Endothelial cell of umbilical vein (primary cell): ENCODE results near the gene SLC16A8. TPM values are rescaled to one million over a fixed set of nuclear protein-coding genes. Genes with fewer than 3 reads are reported as not detected.

Experiments
- BruUV-seq: library from RNA; stranded (reverse); fragments of 400-500 nt; replicated peaks from 2 replicates; lab custom pipeline; 2021; lab: Mats Ljungman, UMichigan
- CTCF ChIA-PET: fragments of 300-600, 350-600 bp; sonication (Branson Sonifier 250); formaldehyde crosslinking; loops from one replicate; lab custom pipeline; 2021; ENCODE audit warnings: antibody characterized with exemption, inconsistent platforms; lab: Charles Lee
- POLR2A ChIA-PET: fragments of 300-600, 350-600 bp; sonication (Branson Sonifier 250); formaldehyde crosslinking; loops from one replicate; lab custom pipeline; 2021; ENCODE audit warnings: antibody characterized with exemption, inconsistent platforms; lab: Charles Lee
- DNase-seq: peaks from one replicate; pipeline ENCODE4 v3.0.0-alpha.2; 2011; ENCODE audit warnings: low read depth, low spot score
- FAIRE-seq: peaks from 2 replicates; lab custom pipeline; 2011; peaks lifted over from hg19 to GRCh38; lab: Jason Lieb, UNC
- H2AFZ ChIP-seq: 2 replicates; pipeline ENCODE4 v1.6.0; 2012; ENCODE audit warnings: low read depth, low read length, control low read depth, inconsistent platforms
- H3K27ac ChIP-seq: 2 replicates; pipeline ENCODE4 v1.5.1; 2011; ENCODE audit warnings: low read depth, mild to moderate bottlenecking, control low read depth, low read length, moderate library complexity; ENCODE audit not compliant: insufficient read depth
- H3K27me3 ChIP-seq, 2 experiments: 2 replicates each; pipeline versions ENCODE4 v1.6.0 to v1.6.1; 2011; ENCODE audit warnings: low read length in 2 of 2, mixed read lengths in 1 of 2; ENCODE audit not compliant: control insufficient read depth in 2 of 2, insufficient read depth in 2 of 2
- H3K36me3 ChIP-seq, 2 experiments: 2 replicates in 1 of 2; 3 replicates in 1 of 2; pipeline ENCODE4 v1.5.1; 2011; ENCODE audit warnings: low read length in 2 of 2, mild to moderate bottlenecking in 1 of 2, moderate library complexity in 1 of 2; ENCODE audit not compliant: control insufficient read depth in 2 of 2, insufficient read depth in 2 of 2; ENCODE audit errors: extremely low read depth in 1 of 2
- H3K4me1 ChIP-seq: 3 replicates; pipeline ENCODE4 v1.5.1; 2011; ENCODE audit warnings: mild to moderate bottlenecking, low read length; ENCODE audit not compliant: control insufficient read depth, insufficient read depth; ENCODE audit errors: extremely low read depth
- H3K4me2 ChIP-seq: 2 replicates; pipeline ENCODE4 v1.6.1; 2011; ENCODE audit warnings: low read length, control low read depth, mixed read lengths; ENCODE audit not compliant: insufficient read depth
- H3K4me3 ChIP-seq, 3 experiments: fragments of 200-600 bp in 1 of 3; sonication (generic), shearing (Covaris generic) in 1 of 3; replicated peaks in 1 of 3; 2 replicates each; pipeline ENCODE4 v1.5.1; 2011 to 2016; ENCODE audit warnings: control low read depth in 3 of 3, low read length in 3 of 3, mild to moderate bottlenecking in 2 of 3, inconsistent platforms in 1 of 3, low read depth in 1 of 3, moderate library complexity in 1 of 3; ENCODE audit not compliant: insufficient read depth in 1 of 3
- H3K79me2 ChIP-seq: 2 replicates; pipeline ENCODE4 v1.6.0; 2012; ENCODE audit warnings: low read length, inconsistent platforms; ENCODE audit not compliant: control insufficient read depth, insufficient read depth
- H3K9ac ChIP-seq: replicated peaks from 2 replicates; pipeline ENCODE3; 2011; ENCODE audit warnings: low read length, control low read depth; ENCODE audit not compliant: insufficient read depth; ENCODE audit errors: extremely low read depth
- H3K9me1 ChIP-seq: replicated peaks from 3 replicates; pipeline ENCODE4 v1.6.0; 2011; ENCODE audit warnings: mild to moderate bottlenecking, low read length; ENCODE audit not compliant: control insufficient read depth, insufficient read depth; ENCODE audit errors: extremely low read depth
- H3K9me3 ChIP-seq: replicated peaks from 2 replicates; pipeline ENCODE4 v1.5.1; 2012; ENCODE audit warnings: low read length, inconsistent platforms; ENCODE audit not compliant: control insufficient read depth, insufficient read depth
- H4K20me1 ChIP-seq: replicated peaks from 2 replicates; pipeline ENCODE3; 2011; ENCODE audit warnings: mild to moderate bottlenecking, low read length; ENCODE audit not compliant: control insufficient read depth, insufficient read depth; ENCODE audit errors: extremely low read depth
- CTCF ChIP-seq, 2 donors: IDR thresholded peaks; 1 replicate in 1 of 2; 2 replicates in 1 of 2; pipeline ENCODE4 v1.5.1; 2011; ENCODE audit warnings: low read length in 2 of 2, mild to moderate bottlenecking in 2 of 2, moderate library complexity in 2 of 2, control low read depth in 1 of 2, inconsistent platforms in 1 of 2, low read depth in 1 of 2; ENCODE audit not compliant: insufficient read depth in 1 of 2; ENCODE audit errors: extremely low read depth in 1 of 2
- EZH2 ChIP-seq: IDR thresholded peaks from 2 replicates; pipeline ENCODE4 v1.6.1; 2012; ENCODE audit warnings: borderline replicate concordance, low read depth, mild to moderate bottlenecking, moderate library complexity, low read length, inconsistent platforms; ENCODE audit not compliant: severe bottlenecking
- FOS ChIP-seq: IDR thresholded peaks from 2 replicates; pipeline ENCODE4 v1.6.1; 2011; ENCODE audit warnings: mild to moderate bottlenecking, low read length, moderate library complexity, borderline replicate concordance; ENCODE audit not compliant: insufficient read depth
- GATA2 ChIP-seq: IDR thresholded peaks from 2 replicates; pipeline ENCODE4 v1.7.0; 2011; ENCODE audit warnings: low read depth, mild to moderate bottlenecking, moderate library complexity, mixed read lengths, low read length; ENCODE audit not compliant: insufficient read length, insufficient read depth
- JUN ChIP-seq: IDR thresholded peaks from 2 replicates; pipeline ENCODE4 v1.6.1; 2011; ENCODE audit warnings: borderline replicate concordance, low read depth; ENCODE audit not compliant: insufficient read length, insufficient read depth
- MYC ChIP-seq: IDR thresholded peaks from one replicate; pipeline ENCODE4 v1.6.1; 2011; ENCODE audit warnings: mild to moderate bottlenecking, low read depth, low read length
- POLR2A ChIP-seq: IDR thresholded peaks from 2 replicates; pipeline ENCODE4 v1.6.1; 2012; ENCODE audit warnings: low read depth, mild to moderate bottlenecking, control low read depth, low read length
- POLR2AphosphoS5 ChIP-seq: IDR thresholded peaks from 2 replicates; pipeline ENCODE4 v1.6.1; 2012; ENCODE audit warnings: low read depth, mild to moderate bottlenecking, control low read depth, low read length, moderate library complexity; ENCODE audit not compliant: insufficient read depth
- dilution Hi-C: fragments of 300-500 bp; cut with MboI; formaldehyde crosslinking; loops from one replicate; pipeline ENCODE4 v1.15.0; 2019; ENCODE audit warnings: low sequenced_read_pairs; ENCODE audit not compliant: extremely low pct_ligation_motif_present
- intact Hi-C: fragments of 100-400 bp; cut with micrococcal nuclease; formaldehyde crosslinking; loops from one replicate; pipeline ENCODE4 v1.10.0; 2022
- polyA plus RNA-seq, 4 experiments: library from polyadenylated mRNA; depleted of rRNA in 3 of 4; stranded (reverse) in 3 of 4; unstranded in 1 of 4; fragments of >200 nt; gene quantifications; 2 replicates each; pipeline versions ENCODE4 v1.2.1 to v1.2.3, GENCODE V29; 2011 to 2012; ENCODE audit warnings: missing spikeins in 1 of 4
- total RNA-seq: library from RNA; stranded (reverse); gene quantifications from 2 replicates; pipeline ENCODE4 v1.2.3, GENCODE V29; 2021
- TF ChIP-seq, protein P1 (sequence below): IDR thresholded peaks from 2 replicates; pipeline ENCODE4 v1.6.1; 2011; ENCODE audit not compliant: insufficient read depth, insufficient read length

SLC16A8 gene
- total and polyA plus RNA-seq, 2 donors (not counting 3 experiments of a cell fraction or from before 2014, with no cell fraction given), result 0.14 TPM; not detected in 1

DNA sequence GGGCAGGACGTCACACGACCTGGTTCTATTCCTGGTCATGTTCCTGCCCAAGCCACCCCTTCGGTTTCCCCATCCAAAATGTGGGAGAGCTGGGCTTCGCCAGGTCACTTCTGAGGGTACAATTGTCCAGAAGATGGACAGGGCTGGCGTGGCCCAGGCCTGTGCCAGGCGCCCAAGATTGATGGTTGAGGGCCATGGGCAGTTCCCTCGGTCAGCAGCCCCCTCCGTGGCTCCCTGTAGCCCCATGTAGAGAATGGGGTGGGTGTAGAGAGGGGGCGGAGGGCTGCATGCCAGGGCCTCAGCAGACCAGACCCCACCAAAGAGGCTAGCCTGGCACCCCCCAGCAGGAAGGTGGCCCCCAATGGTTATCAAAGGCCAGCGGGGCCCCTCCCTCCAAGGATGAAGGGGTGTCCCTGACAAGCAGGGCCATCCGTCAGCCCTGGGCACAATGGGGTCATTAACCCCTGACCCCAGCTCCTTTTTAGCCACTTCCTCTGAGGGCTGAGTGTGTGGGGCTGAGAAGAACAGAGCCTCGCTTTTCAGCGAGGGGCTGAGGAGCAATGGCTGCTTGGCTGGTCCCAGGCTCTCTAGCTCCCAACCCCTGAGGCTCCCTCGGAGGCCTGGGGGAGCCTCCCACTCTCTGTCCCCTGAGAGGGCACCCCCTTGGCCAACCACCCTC lies 37.8 kb downstream of the SLC16A8 start:
- H3K36me3 ChIP-seq, result no peaks in the 10 kb centered on the region
- H3K27ac ChIP-seq, result no peak overlapping the region
- no TSS peak for BruUV-seq
- H3K79me2 ChIP-seq, result no peaks in the 10 kb centered on the region
- no peaks in the 10 kb centered on the region for H3K9me3 ChIP-seq
- no peak for DNase-seq
- POLR2A ChIA-PET, result no interaction called here
- H3K4me1 ChIP-seq, result no peaks in the 10 kb centered on the region
- H3K4me3 ChIP-seq, result no peak overlapping the region
- dilution Hi-C loops (no loop called here), intact Hi-C loops (no loop called here)
- CTCF ChIA-PET, result no interaction called here
- H3K27me3 ChIP-seq, result no peaks in the 10 kb centered on the region
- TF ChIP-seq CTCF (IDR thresholded peaks at IDR 0.05; ENCODE audit: extremely low read depth in 1 of 2, insufficient read depth in 1 of 2, low read depth in 1 of 2, low read length in 2 of 2), result no peak
- TF ChIP-seq FOS, result no peak
- TF ChIP-seq, protein P1, sequence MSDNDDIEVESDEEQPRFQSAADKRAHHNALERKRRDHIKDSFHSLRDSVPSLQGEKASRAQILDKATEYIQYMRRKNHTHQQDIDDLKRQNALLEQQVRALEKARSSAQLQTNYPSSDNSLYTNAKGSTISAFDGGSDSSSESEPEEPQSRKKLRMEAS, result no peak
- no peak for TF ChIP-seq POLR2A
- TF ChIP-seq POLR2AphosphoS5, result no peak
- TF ChIP-seq MYC, result no peak
- no peak for TF ChIP-seq EZH2
- no peak for TF ChIP-seq JUN
- no peak for TF ChIP-seq GATA2
- H4K20me1 ChIP-seq, result no peaks in the 10 kb centered on the region
- no peak overlapping the region for H3K9ac ChIP-seq
- no peak overlapping the region for H2AFZ ChIP-seq
- H3K9me1 ChIP-seq, result no peaks in the 10 kb centered on the region
- no peak for FAIRE-seq
- H3K4me2 ChIP-seq, result no peak overlapping the region
